ENCODE measurements around the gene TRIM38. TPM values are rescaled to one million over a fixed set of nuclear protein-coding genes. Genes with fewer than 3 reads are reported as not detected.

Gene TRIM38
- total RNA-seq, 1 donor from 2014 or later: 15.8 TPM

GRCh38 chr6:25972902-25973301 is 10.3 kb downstream of the TRIM38 start:
- H3K9me3 Mint-ChIP-seq: no peaks in the 10 kb centered on the region

GRCh38 chr6:25973923-25974555 is 11.4 kb downstream of the TRIM38 start:
- Mint-ChIP-seq H3K27ac (no peak overlapping the region), H3K27me3 (ENCODE audit: low read depth) (no peaks in the 10 kb centered on the region), H3K4me1 (peaks cover 46% of the 10 kb centered on the region), H3K4me3 (no peak overlapping the region), H3K36me3 (peaks cover 46% of the 10 kb centered on the region), H3K9me3 (no peaks in the 10 kb centered on the region)
- DNase-seq (ENCODE audit: low spot score in 2 of 2, unreplicated experiment in 2 of 2): no peak
- no peak for TF ChIP-seq CTCF (IDR thresholded peaks at IDR 0.05; ENCODE audit: unreplicated experiment)

More at GRCh38 chr6:25972902-25973301, 10.3 kb downstream of the TRIM38 start:
- Mint-ChIP-seq H3K36me3 (peaks cover 53% of the 10 kb centered on the region), H3K4me3 (no peak overlapping the region), H3K27me3 (ENCODE audit: low read depth) (no peaks in the 10 kb centered on the region), H3K27ac (no peak overlapping the region), H3K4me1 (peaks cover 55% of the 10 kb centered on the region)
- no peak for DNase-seq (ENCODE audit: low spot score in 2 of 2, unreplicated experiment in 2 of 2)
- TF ChIP-seq CTCF (IDR thresholded peaks at IDR 0.05; ENCODE audit: unreplicated experiment): no peak

- TF ChIP-seq CTCF (IDR thresholded peaks at IDR 0.05; ENCODE audit: unreplicated experiment): no peak
These were observed 13.4 kb downstream of the TRIM38 start for GRCh38 chr6:25975923-25976560.

GRCh38 chr6:25980935-25981334 is 18.3 kb downstream of the TRIM38 start:
- Mint-ChIP-seq H3K4me3 (no peak overlapping the region), H3K4me1 (peaks cover 8% of the 10 kb centered on the region), H3K36me3 (peaks cover 48% of the 10 kb centered on the region)

More at GRCh38 chr6:25975923-25976560, 13.4 kb downstream of the TRIM38 start:
- Mint-ChIP-seq H3K27ac (peak overlapping the region; percentile 63), H3K36me3 (peaks cover 40% of the 10 kb centered on the region), H3K4me3 (no peak overlapping the region), H3K9me3 (no peaks in the 10 kb centered on the region), H3K27me3 (ENCODE audit: low read depth) (no peaks in the 10 kb centered on the region), H3K4me1 (peaks cover 32% of the 10 kb centered on the region)
- no peak for DNase-seq (ENCODE audit: low spot score in 2 of 2, unreplicated experiment in 2 of 2)

GRCh38 chr6:25981568-25982263 is 19.1 kb downstream of the TRIM38 start:
- no peaks in the 10 kb centered on the region for H3K27me3 Mint-ChIP-seq (ENCODE audit: low read depth)
- peaks cover 1% of the 10 kb centered on the region for H3K4me1 Mint-ChIP-seq
- TF ChIP-seq CTCF (IDR thresholded peaks at IDR 0.05; ENCODE audit: unreplicated experiment): no peak
- no peaks in the 10 kb centered on the region for H3K9me3 Mint-ChIP-seq
- H3K4me3 Mint-ChIP-seq: no peak overlapping the region
- H3K27ac Mint-ChIP-seq: no peak overlapping the region
- H3K36me3 Mint-ChIP-seq: peaks cover 46% of the 10 kb centered on the region
- no peak for DNase-seq (ENCODE audit: low spot score in 2 of 2, unreplicated experiment in 2 of 2)

More at GRCh38 chr6:25980935-25981334, 18.3 kb downstream of the TRIM38 start:
- Mint-ChIP-seq H3K27ac (no peak overlapping the region), H3K9me3 (no peaks in the 10 kb centered on the region), H3K27me3 (ENCODE audit: low read depth) (no peaks in the 10 kb centered on the region)
- no peak for DNase-seq (ENCODE audit: low spot score in 2 of 2, unreplicated experiment in 2 of 2)
- no peak for TF ChIP-seq CTCF (IDR thresholded peaks at IDR 0.05; ENCODE audit: unreplicated experiment)
